GM18499 (cell line): ENCODE measurements around the gene KCNK5.

Experiments used
- ATAC-seq: cut with Tn5 transposase; IDR thresholded peaks from one replicate; pipeline ENCODE4 v1.9.1; 2021; ENCODE audit warnings: moderate number of reproducible peaks; ENCODE audit not compliant: insufficient read depth, unreplicated experiment

Gene KCNK5

DNA sequence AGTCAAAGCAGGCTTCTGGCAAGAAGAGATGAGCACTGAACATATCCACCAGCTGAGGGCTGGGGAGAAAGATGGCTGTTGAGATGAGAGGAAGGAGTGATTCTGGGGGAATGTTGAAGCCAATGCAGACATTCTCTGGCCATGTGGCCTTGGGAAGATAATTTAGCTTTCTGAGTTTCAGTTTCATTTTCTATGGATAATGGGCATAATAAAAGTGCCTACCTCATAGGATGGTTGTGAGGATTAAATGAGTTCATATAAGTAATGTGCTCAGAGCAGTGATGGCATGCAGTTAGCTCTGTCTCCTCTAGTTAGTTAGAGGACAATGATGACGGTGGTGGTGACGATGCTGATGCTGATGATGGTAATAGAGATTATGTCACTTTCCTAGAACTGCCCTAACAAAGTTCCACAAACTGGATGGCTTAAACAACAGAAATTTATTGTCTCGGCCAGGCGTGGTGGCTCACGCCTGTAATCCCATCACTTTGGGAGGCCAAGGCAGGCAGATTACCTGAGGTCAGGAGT is 18.5 kb upstream of the KCNK5 start:
- no peak for ATAC-seq

DNA sequence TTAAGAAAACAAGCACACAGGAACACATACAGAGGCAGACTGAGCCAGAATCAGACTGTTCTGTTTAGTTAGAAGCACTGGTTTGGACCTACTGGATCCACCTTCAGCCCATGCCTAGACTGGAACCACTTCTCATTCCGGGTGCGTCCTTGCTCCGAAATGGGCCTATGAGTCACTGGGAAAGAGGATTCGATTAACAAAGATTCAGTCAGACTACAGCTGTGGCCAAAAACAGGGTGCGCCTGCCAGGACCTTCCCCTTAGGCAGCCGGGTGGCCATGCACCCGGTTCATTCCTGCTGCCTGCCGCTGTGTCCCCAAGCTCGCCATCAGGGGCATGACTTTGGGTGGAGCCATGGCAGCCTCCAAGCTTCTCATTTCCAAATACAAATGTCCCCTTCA is 14.5 kb upstream of the KCNK5 start:
- no peak for ATAC-seq

DNA sequence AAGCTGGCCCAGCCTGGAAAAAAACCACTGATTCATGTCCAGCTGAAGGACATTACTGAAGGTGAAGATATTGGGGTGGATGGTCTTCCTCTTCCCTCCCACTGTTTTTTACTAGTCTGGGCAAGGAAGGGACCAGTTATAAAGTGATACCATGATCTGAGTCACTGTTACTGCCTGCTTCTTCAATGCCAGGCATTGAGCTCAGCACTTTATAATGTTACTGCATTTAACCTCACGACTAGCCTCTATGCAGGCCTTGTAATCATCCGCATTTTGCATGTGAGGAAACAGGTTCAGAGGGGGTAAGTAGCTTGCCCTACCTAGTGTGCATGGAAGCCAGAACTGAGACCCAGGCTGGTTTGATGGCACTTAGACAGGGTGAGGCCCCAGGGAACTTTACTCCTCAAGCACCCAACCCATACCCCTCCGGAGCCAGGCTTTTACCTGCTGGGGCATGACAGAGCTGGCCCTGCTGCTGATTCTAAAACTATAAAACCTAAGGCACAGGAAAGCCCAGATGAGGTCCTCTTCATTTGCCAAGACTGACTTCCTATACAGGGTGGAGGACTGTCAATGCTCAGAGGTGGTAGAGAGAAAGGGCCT is 11.0 kb upstream of the KCNK5 start:
- no peak for ATAC-seq

DNA sequence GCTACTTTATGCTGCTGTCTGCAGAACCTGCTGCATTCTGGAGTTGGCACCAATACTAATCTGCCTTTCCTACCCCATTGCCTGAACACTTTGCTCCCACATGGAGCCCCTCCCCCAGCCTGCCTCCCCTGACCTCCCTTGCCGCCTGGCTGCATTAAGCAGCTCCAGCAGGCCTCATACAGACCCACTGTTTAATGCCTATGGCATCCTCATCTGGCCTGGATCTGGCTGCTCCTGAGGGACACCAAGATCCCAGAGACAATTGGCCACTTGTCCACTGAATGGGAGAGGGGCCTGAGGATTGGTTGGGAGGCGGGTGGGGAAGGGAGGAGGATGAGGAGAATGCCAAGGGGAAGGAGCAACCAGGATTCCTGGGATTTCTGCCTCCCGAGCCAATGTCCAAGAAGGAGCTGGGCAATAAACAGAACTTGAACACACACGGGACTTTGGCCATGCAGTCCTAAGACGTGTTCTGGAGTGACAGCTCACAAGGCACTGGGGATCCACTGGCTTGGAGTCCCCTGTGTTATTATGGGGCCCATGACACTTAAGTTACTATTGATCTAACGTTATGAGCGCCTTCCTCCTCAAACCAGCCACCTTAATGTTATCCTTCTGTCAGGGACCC is 10.4 kb upstream of the KCNK5 start:
- ATAC-seq, result no peak

DNA sequence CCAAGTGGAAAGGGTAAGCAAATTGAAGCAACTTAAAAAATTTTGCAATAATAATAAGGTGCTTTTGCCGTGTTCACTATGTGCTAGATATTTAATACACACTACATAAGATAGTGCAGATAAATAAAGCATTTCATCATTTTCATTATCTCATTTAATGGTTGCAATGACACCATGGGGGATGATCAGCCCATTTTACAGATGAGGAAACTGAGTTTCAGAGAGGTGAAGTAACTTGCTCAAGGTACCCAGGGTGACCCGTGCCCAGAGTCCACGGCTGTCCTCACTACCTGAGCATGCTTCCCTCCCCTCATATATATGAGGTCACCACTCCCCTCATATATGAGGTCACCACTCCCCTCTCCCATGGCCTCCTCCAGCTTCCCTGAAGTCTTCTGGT is 7.5 kb upstream of the KCNK5 start:
- ATAC-seq, result no peak

DNA sequence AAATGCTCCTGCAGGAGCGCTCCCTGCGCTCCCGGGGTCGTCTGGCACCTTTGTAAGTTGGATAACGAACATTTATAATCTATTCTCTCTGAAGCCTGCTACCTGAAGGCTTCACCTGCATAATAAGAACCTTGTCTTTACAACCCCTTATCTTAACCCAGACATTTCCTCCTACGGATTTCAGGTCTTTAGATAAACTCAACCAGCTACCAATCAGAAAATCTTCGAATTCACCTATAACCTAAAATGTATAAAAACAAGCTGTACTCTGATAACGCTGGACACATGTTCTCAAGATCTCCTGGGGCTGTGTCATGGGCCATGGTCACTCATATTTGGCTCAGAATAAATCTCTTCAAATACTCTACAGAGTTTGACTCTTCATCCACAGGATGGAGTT is 4.1 kb upstream of the KCNK5 start:
- no peak for ATAC-seq

DNA sequence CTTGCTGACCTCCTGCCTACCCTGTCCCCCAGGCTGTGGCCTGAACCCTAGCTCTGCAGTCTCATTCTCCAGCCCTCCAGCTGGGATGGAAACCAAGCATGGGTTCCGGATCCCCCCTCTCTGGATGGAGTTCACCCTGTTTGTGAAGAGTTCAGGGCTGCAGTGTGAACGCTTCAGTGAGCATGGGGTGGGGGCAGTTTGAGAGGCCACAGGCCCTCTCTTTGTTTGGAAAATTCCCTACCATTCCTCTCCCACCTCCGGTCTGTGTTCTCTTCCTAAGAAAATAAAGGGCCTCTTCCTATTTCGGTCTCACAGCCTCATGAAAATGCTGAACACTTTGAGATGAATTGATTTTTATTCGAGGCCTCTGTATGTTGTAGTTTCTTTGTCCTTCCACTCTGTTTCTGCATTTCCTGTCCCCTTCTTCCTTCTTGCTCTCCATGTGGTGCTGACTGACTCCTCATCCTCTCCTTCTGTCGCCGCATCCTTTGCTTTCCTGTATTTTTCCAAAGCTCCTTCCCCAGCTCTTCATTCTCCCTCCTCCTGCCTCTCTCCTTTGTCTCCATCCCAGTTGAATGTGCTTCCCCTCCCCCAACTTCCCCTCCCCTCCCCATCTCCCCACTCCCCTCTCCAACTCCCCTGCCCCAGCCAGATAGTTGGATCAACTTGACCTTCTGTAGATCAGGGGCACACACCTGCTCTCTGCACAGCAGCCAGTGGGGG is 2.4 kb upstream of the KCNK5 start:
- ATAC-seq, result no peak

DNA sequence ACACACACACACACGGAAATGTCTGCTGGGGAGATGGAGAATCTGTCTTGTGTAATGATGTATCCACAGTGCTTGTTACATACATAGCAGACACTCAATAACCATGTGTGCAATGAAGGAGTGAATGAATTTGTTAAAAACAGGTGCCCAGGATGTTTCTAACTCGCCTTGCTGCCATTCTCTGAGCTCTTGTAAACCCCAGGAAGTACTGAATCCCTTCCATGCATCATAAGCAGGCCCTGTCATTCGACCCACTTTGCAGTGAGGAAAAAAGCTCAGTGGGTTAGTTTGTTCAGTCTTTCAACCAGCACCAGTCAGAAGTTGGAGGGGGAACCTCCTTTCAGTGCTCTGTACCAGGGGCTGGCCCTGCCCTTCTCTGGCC is 1.4 kb upstream of the KCNK5 start:
- ATAC-seq, result no peak

DNA sequence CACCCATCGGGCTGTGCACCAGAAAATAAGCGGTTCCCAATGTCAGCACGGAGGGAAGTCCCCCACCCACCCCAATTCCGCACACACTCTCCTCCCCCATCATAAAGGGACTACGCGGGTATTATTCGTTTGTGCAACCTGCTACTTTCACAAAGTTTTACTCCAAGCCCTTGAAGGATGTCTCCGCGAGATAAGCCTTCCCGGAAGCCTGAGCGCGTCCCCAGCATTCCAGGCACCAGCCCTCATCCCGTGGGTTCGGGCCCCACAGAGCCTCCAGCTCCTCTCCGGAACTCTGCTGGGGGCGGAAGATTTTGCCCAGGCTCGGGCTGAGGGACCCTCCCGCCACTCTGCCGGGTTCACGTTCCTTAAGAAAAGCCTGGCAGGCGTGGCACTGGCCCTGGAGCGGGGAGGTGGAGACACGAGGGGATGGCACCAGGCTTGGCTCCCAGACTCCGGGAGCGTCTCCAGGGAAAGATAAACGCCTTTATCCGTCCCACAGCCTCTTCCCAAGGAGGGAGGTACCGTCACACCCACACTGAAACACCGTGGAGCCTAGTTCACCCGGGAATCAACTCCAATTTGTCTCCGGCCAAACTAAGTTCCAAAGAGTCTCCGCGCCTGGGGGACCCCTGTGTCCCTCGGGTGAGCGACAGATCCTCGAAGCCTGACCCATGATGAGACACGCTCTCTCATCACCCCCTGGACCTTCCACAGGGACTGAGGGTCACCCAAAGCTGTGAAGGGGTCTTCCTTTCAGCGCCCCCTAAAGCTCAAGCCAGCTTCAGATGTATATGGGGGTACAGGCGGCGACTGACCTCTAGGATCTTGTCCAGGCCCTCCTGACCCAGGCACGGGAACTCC is 934 bp downstream of the KCNK5 start:
- no peak for ATAC-seq

DNA sequence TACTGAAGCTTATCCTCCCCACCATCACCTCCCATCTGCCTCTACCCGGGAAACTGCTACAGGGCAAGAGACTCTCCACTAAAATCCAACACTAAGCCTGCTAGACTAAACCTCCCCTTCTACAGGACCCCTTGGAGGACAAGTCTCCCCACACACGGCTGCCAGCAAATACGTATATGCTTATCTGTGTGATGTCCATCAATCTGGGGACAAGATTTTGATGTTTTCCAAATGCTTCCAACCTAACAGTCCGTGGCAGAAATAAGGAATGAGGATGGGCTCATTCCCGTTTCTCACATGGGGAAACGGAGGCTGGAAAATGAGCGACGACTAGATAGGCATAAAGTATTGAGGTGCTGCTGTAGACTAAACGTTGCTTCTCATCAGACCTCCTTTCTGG is 1.8 kb downstream of the KCNK5 start:
- no peak for ATAC-seq

DNA sequence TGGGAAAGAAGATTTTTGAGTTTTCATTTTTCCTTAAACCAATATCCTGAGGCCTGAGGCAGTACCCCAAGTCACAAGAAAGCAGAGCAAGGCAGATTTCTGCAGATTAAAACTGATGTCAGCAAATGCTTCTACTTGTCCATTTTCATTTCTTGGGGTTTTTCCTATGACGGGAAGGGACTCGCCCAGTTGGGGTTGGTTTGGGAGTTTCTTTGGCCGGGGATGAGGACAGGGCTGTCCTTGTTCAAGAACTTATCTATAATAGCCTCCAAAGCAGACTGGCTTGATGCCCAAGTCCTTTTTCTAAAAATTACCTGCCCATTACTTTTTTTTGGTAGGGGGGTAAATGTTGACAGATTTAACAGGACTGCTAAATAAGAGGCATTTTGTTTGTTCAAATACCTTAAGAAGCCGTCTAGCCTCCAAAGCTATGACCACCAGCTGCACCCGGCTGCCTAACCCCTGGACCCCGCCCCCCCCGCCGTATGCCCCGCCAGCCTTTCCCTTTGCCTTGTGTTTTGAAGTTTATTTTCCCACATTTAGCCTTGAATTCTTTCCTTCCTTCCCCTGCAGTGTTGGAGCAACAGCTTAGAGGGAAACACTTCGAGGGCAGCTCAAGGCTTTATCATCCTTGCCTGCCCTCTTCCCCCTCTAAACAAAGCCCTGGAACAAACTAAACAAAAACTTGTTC is 2.5 kb downstream of the KCNK5 start:
- no peak for ATAC-seq

DNA sequence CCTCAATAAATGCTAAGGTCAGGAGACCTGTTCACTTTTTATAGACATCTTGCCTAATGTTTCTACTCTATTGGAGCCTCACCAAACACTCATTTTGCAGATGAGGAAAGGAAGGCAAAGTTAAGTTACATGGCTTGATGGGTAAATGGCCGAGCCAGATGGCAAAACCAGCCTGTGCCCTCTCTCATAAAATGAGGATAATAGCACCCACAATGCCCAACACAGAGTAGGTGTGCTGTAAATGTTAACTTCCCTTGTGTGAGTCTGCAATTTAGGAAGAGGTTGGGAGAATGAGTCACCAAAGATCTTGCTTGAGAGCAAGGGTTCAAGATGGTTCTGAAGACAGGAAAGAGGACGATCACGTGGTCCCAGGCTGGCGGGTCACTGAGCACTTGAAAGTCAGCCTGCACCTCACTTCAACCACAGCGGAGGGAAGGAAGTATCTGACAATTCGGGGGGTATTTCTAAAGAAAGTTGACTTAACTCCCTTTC is 3.3 kb downstream of the KCNK5 start:
- no peak for ATAC-seq

DNA sequence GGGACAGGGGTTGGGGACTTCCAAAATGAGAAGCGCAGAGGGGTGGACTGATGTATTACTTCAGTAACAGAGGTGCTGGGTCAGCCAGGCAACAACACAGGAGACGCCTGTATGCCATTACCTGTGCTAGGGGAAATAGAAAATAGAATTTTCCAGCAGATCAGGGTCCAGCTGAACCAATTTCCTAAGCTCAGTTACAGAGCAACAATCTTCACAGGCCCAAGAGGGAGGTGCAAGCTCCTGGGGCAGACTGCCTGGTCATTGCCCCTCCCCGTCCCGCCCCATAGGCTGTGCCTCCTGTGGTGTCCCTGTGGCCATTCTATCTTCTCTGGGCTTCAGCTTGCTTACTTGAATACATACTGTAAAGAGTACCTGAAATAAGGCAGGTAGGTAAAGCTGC is 3.7 kb downstream of the KCNK5 start:
- no peak for ATAC-seq

DNA sequence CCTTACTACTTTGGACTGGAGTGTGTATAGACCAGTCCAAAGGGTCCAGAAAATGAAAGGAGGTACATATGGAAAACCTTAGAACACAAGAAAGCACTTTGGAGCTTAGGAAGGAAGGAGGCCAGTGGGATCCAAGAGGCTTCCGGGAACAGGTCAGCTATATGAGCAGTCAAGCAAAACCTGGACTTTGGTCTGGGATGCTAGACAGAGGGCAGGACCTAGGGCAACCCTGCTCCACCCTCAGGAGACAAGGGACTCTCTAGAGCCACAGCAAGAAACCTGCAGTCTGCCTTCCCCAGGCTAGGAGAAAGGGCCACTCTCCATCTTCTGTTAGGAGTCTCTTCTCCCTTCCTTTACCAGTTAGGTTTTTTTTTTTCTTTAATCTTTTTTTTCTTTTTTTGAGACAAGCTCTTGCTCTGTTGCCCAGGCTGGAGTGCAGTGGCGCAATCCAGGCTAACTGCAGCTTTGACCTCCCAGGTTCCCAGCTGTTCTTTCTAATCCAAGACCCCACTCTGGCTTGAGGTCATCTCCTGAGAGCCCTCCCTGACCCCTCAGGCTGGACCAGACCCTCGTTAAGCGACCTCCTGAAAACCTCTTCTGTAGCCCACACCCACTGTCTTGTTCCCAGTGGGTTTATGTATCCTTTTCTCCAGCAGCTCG is 4.6 kb downstream of the KCNK5 start:
- no peak for ATAC-seq

DNA sequence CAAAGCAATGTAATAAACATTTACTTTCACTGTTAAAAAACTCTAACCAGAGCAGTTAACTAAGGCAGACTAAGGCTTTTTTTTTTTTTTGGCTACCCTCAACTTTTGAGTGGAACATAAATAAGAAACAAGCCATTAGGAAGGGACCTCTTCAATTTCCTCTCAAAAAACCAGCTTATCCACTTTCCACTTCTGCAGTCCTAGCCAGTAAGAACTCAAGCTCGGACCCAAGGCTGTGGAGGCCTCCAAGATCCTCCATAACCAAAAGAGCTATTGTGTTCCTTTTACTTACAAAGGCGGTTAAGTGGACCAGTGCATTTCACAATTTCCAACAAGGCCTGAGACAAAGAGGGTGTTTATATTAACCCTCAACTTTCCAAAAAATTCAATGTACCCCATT is 5.3 kb downstream of the KCNK5 start:
- ATAC-seq, result no peak

DNA sequence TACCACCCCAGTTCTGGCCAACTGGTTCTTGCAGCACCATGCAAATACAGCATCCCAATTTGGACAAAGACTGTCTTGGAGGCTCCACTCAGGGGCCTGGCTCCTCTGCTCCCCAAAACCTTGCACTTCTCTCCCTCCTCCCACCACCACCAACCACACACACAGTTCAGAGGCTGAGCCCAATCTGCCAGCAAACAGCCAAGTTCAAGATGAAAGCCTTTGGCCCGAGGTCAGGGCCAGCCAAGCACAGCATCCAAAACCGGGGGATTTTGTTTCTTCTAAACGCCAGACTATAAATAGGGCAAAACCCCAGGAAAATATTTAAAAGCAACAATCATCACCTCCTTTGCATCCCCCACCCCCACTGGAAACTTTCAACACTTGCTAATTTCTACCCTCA is 5.7 kb downstream of the KCNK5 start:
- ATAC-seq, result no peak

DNA sequence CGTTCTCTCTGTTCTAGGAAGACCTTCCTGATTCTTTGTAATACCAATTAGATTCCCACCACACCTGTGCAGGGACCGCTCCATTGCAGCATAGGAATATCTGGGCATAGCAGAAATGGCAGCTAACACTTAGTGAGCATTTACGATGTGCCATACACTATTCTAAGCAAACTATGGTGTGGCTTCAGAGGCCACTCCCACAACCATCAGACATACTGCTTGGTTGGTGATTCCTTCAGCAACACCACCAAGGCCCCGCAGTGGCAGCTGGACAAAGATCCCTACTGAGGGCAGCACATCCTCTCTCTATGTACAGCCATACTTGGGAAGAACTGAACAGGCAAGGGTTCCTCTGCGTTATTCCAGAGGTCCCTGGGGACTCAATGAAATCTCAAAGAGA is 6.2 kb downstream of the KCNK5 start:
- ATAC-seq, result no peak

DNA sequence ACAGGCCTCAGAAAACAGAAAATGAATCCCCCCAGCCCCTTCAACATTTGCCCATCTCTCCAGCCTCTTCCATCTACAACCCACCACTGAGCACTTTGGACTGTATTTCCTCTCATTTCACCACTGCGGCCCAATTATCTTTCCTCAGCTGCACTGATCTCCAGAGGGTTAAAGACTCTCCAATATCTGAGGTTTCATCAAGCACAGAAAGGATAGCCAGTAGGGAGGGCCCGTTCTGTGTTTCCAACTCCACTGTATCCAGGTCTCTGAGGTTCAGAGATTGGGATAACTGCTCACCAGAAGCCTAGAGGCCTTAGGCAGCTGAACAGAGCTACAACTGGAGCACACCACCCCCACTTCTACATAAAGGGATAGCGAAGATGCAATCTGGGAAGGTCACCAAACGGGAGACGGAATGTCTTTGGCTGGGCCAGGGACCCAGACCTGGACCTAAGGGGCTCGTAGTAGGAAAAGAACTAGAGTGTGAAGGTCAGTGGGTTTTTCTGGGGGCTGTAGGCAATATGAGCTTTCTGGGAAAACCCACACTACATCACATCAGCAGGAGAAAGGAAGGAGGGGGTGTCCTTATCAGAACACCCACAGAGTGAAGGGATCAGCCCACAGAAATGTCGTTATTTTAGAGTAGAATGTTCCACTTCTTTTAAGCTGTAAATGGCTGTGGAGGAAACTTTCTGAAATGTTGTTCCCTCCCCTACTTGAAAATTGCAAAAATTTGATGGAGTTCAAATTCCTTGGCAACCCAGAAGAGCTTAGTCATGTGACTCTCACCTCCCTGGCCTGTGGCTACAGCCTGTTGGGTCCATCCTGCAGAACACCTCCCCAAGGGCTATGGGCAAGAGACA is 7.3 kb downstream of the KCNK5 start:
- ATAC-seq, result no peak

DNA sequence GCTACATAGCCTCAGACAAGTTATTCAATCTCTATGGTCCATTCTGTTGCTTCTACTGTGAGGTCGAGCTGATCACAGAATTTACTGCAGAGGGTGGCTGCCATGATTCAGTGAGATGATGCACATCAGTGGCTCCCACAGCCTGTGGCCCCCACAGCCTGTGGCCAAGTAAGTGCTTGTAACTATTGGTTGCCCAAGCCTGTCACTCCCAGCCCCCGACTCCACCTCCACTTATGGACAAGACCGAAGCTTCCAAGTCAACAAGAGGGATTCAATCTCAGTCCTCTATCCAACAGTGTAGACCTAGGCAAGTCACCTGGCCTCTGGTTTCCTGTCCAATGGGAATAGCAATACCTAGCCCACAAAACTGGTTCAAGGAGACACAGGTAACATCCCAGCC is 8.2 kb downstream of the KCNK5 start:
- no peak for ATAC-seq
